GM19438 (cell line): ENCODE results near the gene ZNF595.
A peak's percentile ranks its signal among the peaks of the same experiment; 100 is the strongest.
"Not testable (repeated sequence)": the region's sequence is repeated elsewhere in the genome, so short reads cannot be mapped to it uniquely, and the experiment has no call there.

Experiments
- ATAC-seq: cut with Tn5 transposase; IDR thresholded peaks from one replicate; pipeline ENCODE4 v1.9.1; 2021; ENCODE audit warnings: low read depth; ENCODE audit not compliant: unreplicated experiment

Gene ZNF595

DNA sequence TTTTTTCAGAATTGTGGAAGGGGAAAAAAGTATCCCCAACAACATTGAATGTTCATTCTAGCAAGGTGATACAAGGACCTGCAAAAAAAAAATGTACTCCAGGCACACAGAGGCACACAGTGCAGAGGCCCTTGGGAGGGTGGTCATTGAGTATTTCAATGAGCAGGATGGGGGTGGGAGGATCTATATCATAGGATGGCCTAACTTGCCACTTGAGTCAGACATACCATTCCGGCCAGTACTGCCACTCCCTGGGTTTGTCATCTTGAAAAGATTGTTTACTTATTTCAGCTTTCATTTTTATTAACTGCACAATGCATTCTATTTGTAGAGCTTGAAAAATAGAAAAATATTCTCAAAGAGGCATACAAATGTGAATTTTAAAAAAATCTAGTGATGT is 18.7 kb downstream of the ZNF595 start:
- no peak for ATAC-seq

GRCh38 chr4:85951-86350 is 32.8 kb downstream of the ZNF595 start:
- no peak for ATAC-seq

- ATAC-seq = not testable (repeated sequence)
Observed at GRCh38 chr4:86559-87324, 33.6 kb downstream of the ZNF595 start.

DNA sequence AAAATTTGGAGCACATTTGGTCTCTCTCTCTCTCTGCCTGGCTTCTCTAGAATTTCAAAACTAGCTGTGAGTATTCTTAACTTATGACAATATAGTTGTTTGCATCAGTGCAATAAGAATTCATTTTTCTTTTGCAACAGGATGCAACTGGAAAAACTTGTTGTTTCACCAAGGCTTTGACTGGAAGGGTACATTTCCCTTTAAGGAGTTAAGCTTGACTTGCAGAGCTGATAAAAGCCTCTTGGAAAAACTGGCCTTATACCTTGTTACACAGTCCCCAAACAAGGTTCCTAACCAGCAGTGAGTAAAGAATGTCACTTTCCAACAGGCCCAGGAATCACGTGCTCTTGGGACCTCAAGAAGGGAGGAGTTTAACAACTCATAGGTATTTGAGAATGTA is 45.3 kb downstream of the ZNF595 start:
- no peak for ATAC-seq

GRCh38 chr4:99863-100262 is 46.7 kb downstream of the ZNF595 start:
- no peak for ATAC-seq

GRCh38 chr4:107083-107443 is 53.9 kb downstream of the ZNF595 start:
- ATAC-seq = no peak

DNA sequence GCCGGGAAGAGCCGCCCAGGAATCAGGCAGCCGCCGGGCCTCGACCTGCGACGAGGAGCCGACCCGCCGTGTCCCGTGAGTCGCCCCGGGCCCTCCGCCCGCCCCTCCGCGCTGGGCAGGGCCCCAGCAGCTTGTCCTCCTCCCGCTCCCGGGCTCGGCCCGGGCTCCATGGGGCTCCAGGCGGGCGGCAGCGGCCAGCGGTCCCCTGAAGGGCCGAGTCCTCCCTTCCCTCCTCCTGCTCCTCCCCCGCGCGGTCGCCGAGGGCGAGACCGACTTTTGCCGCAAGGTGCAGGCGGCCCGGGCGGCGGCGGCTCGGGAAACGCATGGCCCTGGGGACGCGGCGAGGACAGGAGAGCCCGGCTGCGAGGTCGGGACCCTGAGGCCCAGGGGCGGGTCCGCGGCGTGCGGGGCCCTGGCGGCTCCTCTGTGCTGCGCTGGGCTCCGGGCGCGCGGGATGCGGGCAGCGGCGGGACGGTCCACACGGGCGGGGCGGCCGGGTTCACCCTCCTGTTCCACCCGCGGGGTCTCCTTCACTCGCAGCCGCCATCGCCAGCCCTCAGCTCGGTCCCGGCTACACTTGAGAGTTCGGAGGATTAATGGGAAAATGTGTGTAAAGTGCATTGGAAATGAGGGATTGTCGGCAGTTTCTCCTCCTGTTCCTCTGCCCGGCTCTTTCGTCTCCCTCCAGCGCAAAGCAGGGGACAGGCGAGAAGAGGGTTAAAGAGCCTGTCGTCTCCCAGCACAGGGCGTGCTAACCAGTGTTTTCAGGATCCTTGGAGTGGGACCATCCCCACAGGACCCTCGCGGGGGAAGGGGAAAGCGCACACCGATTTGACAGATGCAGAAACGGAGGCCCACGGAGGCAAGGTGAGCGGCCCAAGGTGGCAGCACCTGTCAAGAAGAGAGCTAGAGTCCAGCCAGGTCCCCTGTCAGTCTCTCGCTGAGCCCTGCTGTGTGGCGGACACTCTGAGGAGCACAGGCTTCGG is 54.6 kb downstream of the ZNF595 start:
- ATAC-seq = no peak

GRCh38 chr4:112771-113170 is 59.6 kb downstream of the ZNF595 start:
- no peak for ATAC-seq

- no peak for ATAC-seq
Observed at GRCh38 chr4:113732-114131, 60.6 kb downstream of the ZNF595 start.

- no peak for ATAC-seq
Observed at GRCh38 chr4:114149-114548, 61.0 kb downstream of the ZNF595 start.

DNA sequence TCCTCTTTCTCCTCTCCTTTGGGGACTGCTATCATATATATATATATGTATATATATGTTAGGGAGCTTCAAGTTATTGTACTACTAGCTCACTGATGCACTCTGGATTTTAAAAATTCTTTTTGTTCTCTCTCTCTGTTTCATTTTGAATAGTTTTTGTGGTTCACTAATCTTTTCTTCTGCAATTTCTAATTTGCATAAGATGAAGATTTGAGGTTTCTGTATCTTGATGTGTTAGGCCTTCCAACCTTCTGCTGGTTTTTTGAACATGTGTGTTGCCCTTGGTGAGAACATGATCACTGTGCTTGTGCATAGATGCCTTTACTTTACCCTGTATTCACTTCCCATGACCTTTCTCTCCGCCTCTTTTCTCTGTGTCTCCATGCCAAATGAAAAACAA is 63.4 kb downstream of the ZNF595 start:
- ATAC-seq = no peak

DNA sequence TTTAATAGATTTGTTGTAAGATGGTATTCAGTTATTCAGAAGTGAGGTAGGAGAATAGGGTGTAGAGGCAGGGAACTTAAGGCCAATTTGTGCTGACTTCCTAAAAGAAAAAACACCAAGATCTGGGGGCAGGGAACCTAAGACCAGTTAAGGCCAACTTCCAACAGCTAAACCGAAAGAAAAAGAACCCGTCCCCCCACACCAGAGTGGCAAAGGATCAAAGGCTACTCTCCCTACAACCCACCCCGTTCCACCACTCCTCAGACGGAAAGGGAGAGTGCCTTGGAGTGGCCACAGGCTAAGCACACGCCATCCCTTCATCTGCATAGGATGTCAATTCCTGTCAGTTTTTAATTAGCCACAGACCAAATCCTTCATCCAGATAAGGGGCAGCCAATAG is 67.5 kb downstream of the ZNF595 start:
- ATAC-seq = no peak

GRCh38 chr4:121408-122084 is 68.4 kb downstream of the ZNF595 start:
- ATAC-seq = no peak

- not testable (repeated sequence) for ATAC-seq
Observed at GRCh38 chr4:123922-124274, 70.8 kb downstream of the ZNF595 start.

DNA sequence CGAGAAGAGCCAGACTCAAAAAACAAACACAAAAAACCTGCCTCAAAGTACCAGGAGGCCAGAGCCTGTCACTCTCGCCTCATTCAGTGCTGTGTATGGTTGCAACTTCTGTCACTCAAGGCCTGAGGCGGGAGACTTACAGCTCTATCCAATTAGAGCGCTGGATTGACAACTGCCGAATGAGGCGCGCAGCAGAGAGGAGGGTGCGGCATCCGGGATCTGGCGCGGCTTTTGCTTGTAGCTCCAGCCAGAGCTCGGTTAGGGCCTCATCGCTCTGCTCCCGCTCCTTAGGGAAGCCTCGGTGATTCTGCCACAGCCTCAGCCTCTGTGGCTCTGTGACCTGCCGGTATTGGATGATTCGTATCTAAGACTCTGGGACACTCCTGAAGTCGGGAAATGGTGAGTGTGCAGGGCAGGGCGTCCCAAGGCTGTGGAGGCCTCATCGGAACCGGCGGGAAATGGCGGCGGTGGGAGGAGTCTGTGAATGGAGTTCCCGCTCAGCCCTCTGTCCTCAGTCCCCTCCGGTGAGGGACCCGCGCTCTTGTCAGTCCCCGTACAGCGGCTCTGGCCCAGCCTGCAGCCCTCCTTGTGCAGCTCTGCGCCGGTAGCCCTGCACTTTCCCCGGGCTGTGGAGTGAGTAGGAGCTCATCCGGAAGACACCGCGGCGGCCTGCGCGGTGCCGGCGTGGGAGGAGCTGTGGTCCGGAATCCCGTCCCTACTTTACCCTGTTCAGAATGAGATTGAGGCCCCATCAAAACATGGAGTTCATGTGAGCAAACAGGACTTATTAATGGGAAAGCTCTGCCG is 71.4 kb downstream of the ZNF595 start, which contains the start of gene ZNF718:
Gene ZNF718, plus strand, starts transcription at position 227 of the 807 bp plus-strand sequence. Its CDS starts 170 bp downstream, at position 397.
- ATAC-seq = peak; percentile 93

GRCh38 chr4:125091-125771 is 72.1 kb downstream of the ZNF595 start:
- no peak for ATAC-seq

GRCh38 chr4:125833-126232 is 72.7 kb downstream of the ZNF595 start:
- no peak for ATAC-seq

GRCh38 chr4:132483-132882 is 79.4 kb downstream of the ZNF595 start:
- ATAC-seq = no peak
